ENCODE data around the gene CD34. TPM values are rescaled to one million over a fixed set of nuclear protein-coding genes. Genes with fewer than 3 reads are reported as not detected.
"Not testable (repeated sequence)": the region's sequence is repeated elsewhere in the genome, so short reads cannot be mapped to it uniquely, and the experiment has no call there.

The CD34 gene
- total RNA-seq, 1 experiment from 2014 or later, result 0.04 TPM

DNA sequence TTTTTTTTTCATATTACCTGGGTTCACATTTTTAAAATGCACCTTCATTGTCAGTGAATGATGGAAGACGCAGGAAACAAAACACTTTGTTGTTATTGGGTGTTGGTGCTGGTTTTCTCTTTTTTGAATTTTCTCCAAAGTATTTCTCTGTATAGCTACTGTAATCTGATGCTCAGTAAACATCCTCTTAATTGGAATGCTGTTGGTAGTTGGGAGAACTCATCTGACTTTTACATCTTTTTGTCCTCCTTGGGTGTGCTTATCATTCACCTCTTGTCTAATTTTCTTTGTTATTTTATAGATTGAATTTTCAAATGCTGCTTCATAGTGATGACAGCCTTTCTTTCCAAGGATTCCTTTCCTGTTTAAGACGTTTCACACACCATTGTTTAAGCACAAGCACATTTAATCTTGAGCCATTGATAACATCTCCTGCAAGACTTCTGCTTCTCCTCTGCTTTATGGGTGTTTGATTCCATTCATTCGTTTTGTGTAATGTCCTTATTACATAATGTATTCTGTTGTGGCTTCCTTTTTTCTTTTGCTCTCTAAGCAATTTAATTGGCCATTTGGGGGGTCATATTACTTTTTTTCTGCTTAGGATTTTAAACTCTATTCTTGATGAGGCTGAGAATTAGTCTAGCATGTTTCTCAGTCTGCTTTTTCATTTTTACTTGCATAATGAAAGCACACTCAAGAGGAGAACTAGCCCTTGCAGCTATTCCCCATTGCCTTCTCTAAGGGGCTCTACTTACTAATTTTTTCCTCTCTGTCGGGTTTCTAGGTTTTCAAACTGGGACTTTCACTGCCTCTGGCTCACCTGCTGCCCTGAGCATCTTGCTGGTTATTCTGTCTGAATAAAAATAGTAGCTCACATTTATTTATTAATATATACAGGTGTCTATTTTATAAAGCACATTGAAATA, 42.0 kb upstream of the CD34 start:
- DNase-seq, result no peak
- H3K4me1 ChIP-seq (ENCODE audit: low read length), result 0 out of 2 replicates have a peak, but pooled peaks cover 4% of the 10 kb centered on the region
- no peak overlapping the region for H3K27ac ChIP-seq (ENCODE audit: low read length)
- H3K9me3 ChIP-seq (ENCODE audit: low read length), result no peaks in the 10 kb centered on the region
- no peaks in the 10 kb centered on the region for H3K36me3 ChIP-seq (ENCODE audit: insufficient read depth, low read length)
- no peaks in the 10 kb centered on the region for H4K20me1 ChIP-seq (ENCODE audit: insufficient read depth, low read depth, low read length)
- H3K4me2 ChIP-seq (ENCODE audit: low read depth, low read length, poor library complexity, severe bottlenecking), result no peak overlapping the region
- no peak overlapping the region for H2AFZ ChIP-seq (ENCODE audit: low read length)
- no peak overlapping the region for H3K9ac ChIP-seq (ENCODE audit: low read length)
- no peaks in the 10 kb centered on the region for H3K79me2 ChIP-seq (ENCODE audit: low read length)
- H3K4me3 ChIP-seq (ENCODE audit: low read length), result no peak overlapping the region
- no peaks in the 10 kb centered on the region; the same call in 1 of the 2 replicates for H3K27me3 ChIP-seq (ENCODE audit: low read length)
- H3K9me2 ChIP-seq (replicated peaks; ENCODE audit: insufficient read depth, low read length), result no peaks in the 10 kb centered on the region

DNA sequence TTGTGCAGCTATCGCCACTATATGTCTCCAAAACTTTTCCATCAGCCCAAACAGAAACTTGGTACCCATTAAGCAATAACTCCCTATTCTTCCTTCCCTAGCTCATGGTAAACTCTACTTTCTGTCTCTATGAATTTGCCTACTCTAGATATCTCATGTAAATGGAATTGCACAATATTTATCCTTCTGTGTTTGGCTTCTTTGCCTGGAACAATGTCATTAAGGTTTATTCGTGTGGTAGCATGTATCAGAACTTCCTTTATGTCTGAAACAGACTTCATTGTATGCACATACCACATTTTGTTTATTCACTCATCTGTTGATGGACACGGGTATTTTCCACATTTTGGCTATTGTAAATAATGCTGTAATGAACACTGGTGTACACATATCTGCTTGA, 40.7 kb upstream of the CD34 start:
- no peak overlapping the region for H2AFZ ChIP-seq (ENCODE audit: low read length)
- no peak for DNase-seq
- H3K27ac ChIP-seq (ENCODE audit: low read length), result no peak overlapping the region
- H3K79me2 ChIP-seq (ENCODE audit: low read length), result no peaks in the 10 kb centered on the region
- H3K4me1 ChIP-seq (ENCODE audit: low read length), result 0 out of 2 replicates have a peak, but pooled peaks cover 4% of the 10 kb centered on the region
- H3K27me3 ChIP-seq (ENCODE audit: low read length), result no peaks in the 10 kb centered on the region; the same call in 1 of the 2 replicates
- no peak overlapping the region for H3K4me2 ChIP-seq (ENCODE audit: low read depth, low read length, poor library complexity, severe bottlenecking)
- no peaks in the 10 kb centered on the region for H3K9me3 ChIP-seq (ENCODE audit: low read length)
- no peaks in the 10 kb centered on the region for H3K36me3 ChIP-seq (ENCODE audit: insufficient read depth, low read length)
- no peaks in the 10 kb centered on the region for H3K9me2 ChIP-seq (replicated peaks; ENCODE audit: insufficient read depth, low read length)
- H3K9ac ChIP-seq (ENCODE audit: low read length), result no peak overlapping the region
- H3K4me3 ChIP-seq (ENCODE audit: low read length), result no peak overlapping the region
- no peaks in the 10 kb centered on the region for H4K20me1 ChIP-seq (ENCODE audit: insufficient read depth, low read depth, low read length)

DNA sequence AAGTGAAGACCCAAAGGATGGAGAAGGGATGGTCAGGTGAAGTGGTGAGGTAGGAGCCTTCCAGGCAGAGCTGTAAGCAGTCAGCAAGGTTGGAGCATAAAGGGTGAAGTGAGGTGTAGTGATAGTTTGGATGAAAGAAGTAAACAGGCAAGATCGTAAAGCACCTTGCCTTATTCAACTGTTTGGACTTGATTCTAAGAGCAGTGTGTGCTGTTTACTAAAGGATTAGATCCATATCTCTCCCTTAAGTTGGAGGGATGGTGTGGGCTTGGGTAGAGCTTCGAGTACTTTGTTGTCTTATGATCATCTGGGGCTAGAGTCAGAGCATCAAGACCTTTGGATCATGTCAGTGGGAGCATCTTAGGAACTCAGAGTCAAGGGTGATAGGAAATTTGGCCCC, 39.8 kb upstream of the CD34 start:
- peak; percentile 19 for DNase-seq

DNA sequence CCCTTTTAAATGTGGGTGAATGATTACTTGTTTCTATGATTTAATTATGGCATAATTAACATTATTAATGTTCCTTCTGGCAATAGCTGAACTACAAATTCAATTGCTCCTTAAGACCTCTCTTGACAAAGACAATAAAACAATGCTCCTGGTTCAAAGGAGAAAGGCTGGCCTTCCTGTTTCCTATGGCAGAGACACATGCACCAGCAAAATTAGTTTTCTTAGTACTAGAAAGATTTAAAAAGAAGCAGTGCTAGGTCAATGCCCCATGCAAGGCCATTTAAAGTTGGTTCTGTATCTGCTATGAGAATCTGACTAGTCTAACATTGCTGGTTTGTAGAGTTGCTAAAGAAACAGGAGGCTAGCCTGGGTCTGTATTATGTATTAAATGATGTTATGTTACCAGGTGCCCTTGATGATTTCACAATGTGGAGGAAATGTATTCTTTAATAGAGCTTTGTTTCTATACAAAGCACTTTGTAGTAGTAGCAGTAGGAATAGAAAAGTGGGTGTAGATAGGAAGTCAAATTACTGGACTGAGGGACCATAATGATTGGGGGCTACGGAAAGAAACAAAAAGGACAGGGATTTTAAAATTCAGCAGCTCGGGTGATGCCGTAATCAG, 38.8 kb upstream of the CD34 start:
- Histone ChIP-seq H4K20me1 (ENCODE audit: insufficient read depth, low read depth, low read length) (no peaks in the 10 kb centered on the region), H3K79me2 (ENCODE audit: low read length) (no peaks in the 10 kb centered on the region), H3K4me2 (ENCODE audit: low read depth, low read length, poor library complexity, severe bottlenecking) (no peak overlapping the region), H2AFZ (ENCODE audit: low read length) (no peak overlapping the region), H3K27ac (ENCODE audit: low read length) (no peak overlapping the region), H3K4me1 (ENCODE audit: low read length) (0 out of 2 replicates have a peak, but pooled peaks cover 4% of the 10 kb centered on the region), H3K4me3 (ENCODE audit: low read length) (no peak overlapping the region), H3K9me2 (replicated peaks; ENCODE audit: insufficient read depth, low read length) (no peaks in the 10 kb centered on the region), H3K9ac (ENCODE audit: low read length) (no peak overlapping the region), H3K27me3 (ENCODE audit: low read length) (no peaks in the 10 kb centered on the region; the same call in 1 of the 2 replicates), H3K36me3 (ENCODE audit: insufficient read depth, low read length) (no peaks in the 10 kb centered on the region), H3K9me3 (ENCODE audit: low read length) (no peaks in the 10 kb centered on the region)
- no peak for DNase-seq

More for the DNA sequence above, 39.8 kb upstream of the CD34 start:
- Histone ChIP-seq H3K9me2 (replicated peaks; ENCODE audit: insufficient read depth, low read length) (no peaks in the 10 kb centered on the region), H3K27ac (ENCODE audit: low read length) (no peak overlapping the region), H3K4me3 (ENCODE audit: low read length) (no peak overlapping the region), H3K79me2 (ENCODE audit: low read length) (no peaks in the 10 kb centered on the region), H3K9me3 (ENCODE audit: low read length) (no peaks in the 10 kb centered on the region), H3K9ac (ENCODE audit: low read length) (no peak overlapping the region), H3K36me3 (ENCODE audit: insufficient read depth, low read length) (no peaks in the 10 kb centered on the region), H3K27me3 (ENCODE audit: low read length) (no peaks in the 10 kb centered on the region; the same call in 1 of the 2 replicates), H3K4me1 (ENCODE audit: low read length) (0 out of 2 replicates have a peak, but pooled peaks cover 4% of the 10 kb centered on the region), H2AFZ (ENCODE audit: low read length) (no peak overlapping the region), H4K20me1 (ENCODE audit: insufficient read depth, low read depth, low read length) (no peaks in the 10 kb centered on the region), H3K4me2 (ENCODE audit: low read depth, low read length, poor library complexity, severe bottlenecking) (no peak overlapping the region)

DNA sequence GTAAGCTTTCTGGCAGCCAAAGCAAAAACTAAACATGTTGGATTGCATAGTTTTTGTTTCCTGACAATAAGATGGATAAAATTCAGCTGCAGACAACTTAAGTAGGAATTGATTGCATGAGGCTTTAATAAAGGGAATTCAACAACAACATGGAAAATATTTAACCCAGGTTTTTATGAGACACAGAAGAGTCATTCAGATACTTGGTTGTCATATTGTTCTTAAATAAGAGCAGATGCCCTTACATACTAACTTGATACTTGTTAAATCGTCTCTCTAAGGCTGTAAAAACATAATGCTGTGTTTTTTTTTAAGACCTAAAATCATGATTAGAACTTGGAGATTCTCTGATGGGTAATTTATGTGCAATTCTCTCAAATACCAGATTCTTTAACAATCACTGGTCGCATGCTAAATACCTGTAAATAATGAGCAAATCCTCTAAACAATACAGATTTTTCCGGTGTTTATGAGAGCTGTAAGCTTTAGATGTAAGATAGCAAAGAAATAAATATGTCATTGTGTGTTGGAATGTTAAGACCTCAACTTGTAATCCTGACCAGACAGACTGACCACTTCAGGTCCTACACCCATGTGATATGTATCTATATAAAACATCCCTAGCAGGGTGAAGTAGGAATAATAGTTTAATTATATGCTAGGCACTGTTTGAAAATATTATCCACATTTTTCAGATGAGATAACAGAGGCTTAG, 37.8 kb upstream of the CD34 start:
- no peak overlapping the region for H3K9ac ChIP-seq (ENCODE audit: low read length)
- H2AFZ ChIP-seq (ENCODE audit: low read length), result no peak overlapping the region
- H4K20me1 ChIP-seq (ENCODE audit: insufficient read depth, low read depth, low read length), result no peaks in the 10 kb centered on the region
- no peak overlapping the region for H3K4me2 ChIP-seq (ENCODE audit: low read depth, low read length, poor library complexity, severe bottlenecking)
- no peaks in the 10 kb centered on the region for H3K9me3 ChIP-seq (ENCODE audit: low read length)
- no peaks in the 10 kb centered on the region; the same call in 1 of the 2 replicates for H3K27me3 ChIP-seq (ENCODE audit: low read length)
- H3K9me2 ChIP-seq (replicated peaks; ENCODE audit: insufficient read depth, low read length), result no peaks in the 10 kb centered on the region
- no peak overlapping the region for H3K4me3 ChIP-seq (ENCODE audit: low read length)
- H3K27ac ChIP-seq (ENCODE audit: low read length), result no peak overlapping the region
- DNase-seq, result no peak
- no peaks in the 10 kb centered on the region for H3K36me3 ChIP-seq (ENCODE audit: insufficient read depth, low read length)
- no peaks in the 10 kb centered on the region for H3K79me2 ChIP-seq (ENCODE audit: low read length)
- H3K4me1 ChIP-seq (ENCODE audit: low read length), result no peaks in the 10 kb centered on the region

DNA sequence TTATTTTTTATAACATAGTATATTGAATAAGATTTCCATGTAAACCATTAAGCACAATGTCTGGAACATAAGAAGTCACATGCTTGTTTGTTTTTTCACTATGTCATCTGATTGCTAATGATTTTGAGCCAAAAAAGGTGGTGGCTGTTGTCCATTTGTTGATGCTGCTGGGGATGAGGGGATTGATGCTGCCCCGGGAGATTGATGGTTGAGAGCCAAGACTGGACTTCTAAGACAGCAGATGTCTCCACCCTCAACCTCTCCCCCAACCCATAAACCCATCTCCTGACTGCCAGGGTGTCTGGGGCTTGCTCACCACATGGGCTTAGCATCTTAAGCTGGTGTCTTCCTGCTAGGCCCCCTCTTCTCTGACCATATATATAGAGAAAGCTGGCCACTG, 35.8 kb upstream of the CD34 start:
- Histone ChIP-seq H3K9me3 (ENCODE audit: low read length) (no peaks in the 10 kb centered on the region), H3K9me2 (replicated peaks; ENCODE audit: insufficient read depth, low read length) (no peaks in the 10 kb centered on the region), H3K27me3 (ENCODE audit: low read length) (no peaks in the 10 kb centered on the region), H3K4me2 (ENCODE audit: low read depth, low read length, poor library complexity, severe bottlenecking) (no peak overlapping the region), H3K9ac (ENCODE audit: low read length) (no peak overlapping the region), H3K36me3 (ENCODE audit: insufficient read depth, low read length) (no peaks in the 10 kb centered on the region), H4K20me1 (ENCODE audit: insufficient read depth, low read depth, low read length) (no peaks in the 10 kb centered on the region), H2AFZ (ENCODE audit: low read length) (no peak overlapping the region), H3K4me3 (ENCODE audit: low read length) (no peak overlapping the region), H3K27ac (ENCODE audit: low read length) (no peak overlapping the region), H3K4me1 (ENCODE audit: low read length) (no peaks in the 10 kb centered on the region), H3K79me2 (ENCODE audit: low read length) (no peaks in the 10 kb centered on the region)
- no peak for DNase-seq

DNA sequence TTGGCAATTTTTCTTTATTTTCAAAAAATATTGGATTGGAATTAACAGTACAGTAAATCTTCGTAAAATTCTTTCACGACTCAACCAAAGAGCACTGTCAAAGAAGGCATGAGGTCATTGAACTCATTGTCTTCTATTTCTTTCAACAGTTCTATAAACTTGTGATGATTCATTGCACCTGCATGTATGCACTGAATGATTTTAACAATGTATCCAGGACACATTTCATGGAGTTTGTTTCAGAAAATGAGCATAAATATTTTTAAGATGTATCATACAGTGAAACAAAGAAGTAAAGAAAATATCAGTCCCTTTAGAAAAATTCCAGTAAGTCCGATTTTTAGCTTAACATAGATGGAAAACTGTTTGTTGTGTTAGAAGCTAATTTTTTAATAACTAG, 33.6 kb upstream of the CD34 start:
- Histone ChIP-seq H3K4me3 (ENCODE audit: low read length) (no peak overlapping the region), H3K9ac (ENCODE audit: low read length) (no peak overlapping the region), H3K4me2 (ENCODE audit: low read depth, low read length, poor library complexity, severe bottlenecking) (no peak overlapping the region), H4K20me1 (ENCODE audit: insufficient read depth, low read depth, low read length) (no peaks in the 10 kb centered on the region), H3K27me3 (ENCODE audit: low read length) (no peaks in the 10 kb centered on the region), H3K9me2 (replicated peaks; ENCODE audit: insufficient read depth, low read length) (no peaks in the 10 kb centered on the region), H3K27ac (ENCODE audit: low read length) (no peak overlapping the region), H3K9me3 (ENCODE audit: low read length) (no peaks in the 10 kb centered on the region), H3K36me3 (ENCODE audit: insufficient read depth, low read length) (no peaks in the 10 kb centered on the region), H2AFZ (ENCODE audit: low read length) (no peak overlapping the region), H3K79me2 (ENCODE audit: low read length) (no peaks in the 10 kb centered on the region), H3K4me1 (ENCODE audit: low read length) (no peaks in the 10 kb centered on the region)
- peak; percentile 25 for DNase-seq

DNA sequence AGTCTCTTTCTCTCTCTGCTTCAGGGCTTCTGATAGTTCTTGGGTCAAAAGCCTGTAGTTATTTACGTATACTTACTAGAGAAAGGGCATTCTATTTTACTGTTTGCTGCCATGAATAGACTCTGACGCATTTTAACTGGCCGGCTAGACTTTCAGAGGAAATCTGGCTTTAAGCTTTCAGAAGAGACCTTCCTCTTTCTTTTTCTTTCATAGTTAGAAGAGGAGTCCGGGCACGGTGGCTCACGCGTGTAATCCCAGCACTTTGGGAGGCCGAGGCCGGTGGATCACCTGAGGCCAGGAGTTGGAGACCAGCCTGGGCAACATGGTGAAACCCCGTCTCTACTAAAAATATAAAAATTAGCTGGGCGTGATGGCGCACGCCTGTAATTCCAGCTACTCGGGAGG, 31.4 kb upstream of the CD34 start:
- not testable (repeated sequence) for H3K27ac ChIP-seq (ENCODE audit: low read length); H3K4me1 ChIP-seq (ENCODE audit: low read length); DNase-seq; H3K79me2 ChIP-seq (ENCODE audit: low read length); H3K9me3 ChIP-seq (ENCODE audit: low read length); H4K20me1 ChIP-seq (ENCODE audit: insufficient read depth, low read depth, low read length); H3K9ac ChIP-seq (ENCODE audit: low read length); H3K4me2 ChIP-seq (ENCODE audit: low read depth, low read length, poor library complexity, severe bottlenecking); H3K36me3 ChIP-seq (ENCODE audit: insufficient read depth, low read length); H3K9me2 ChIP-seq (replicated peaks; ENCODE audit: insufficient read depth, low read length); H3K27me3 ChIP-seq (ENCODE audit: low read length); H3K4me3 ChIP-seq (ENCODE audit: low read length); H2AFZ ChIP-seq (ENCODE audit: low read length)

All from Karpas-422 (cell line).